Body of pancreas (tissue), 4 donors: ENCODE results near the gene TNFSF15. TPM values are rescaled to one million over a fixed set of nuclear protein-coding genes. Genes with fewer than 3 reads are reported as not detected.

Experiments used
- ATAC-seq: fragments of 150-250 bp; one replicate; pipeline ENCODE4 v1.9.1; 2016
- DNase-seq, 4 donors: peaks; one replicate each; pipeline ENCODE4 v3.0.0-alpha.2; 2019
- H3K27ac ChIP-seq, 4 donors: fragments of 200-600 bp; sonication (generic); 1 replicate in 3 of 4; 2 replicates in 1 of 4; pipeline versions ENCODE4 v1.5.1 to v1.6.1; 2016 to 2019; ENCODE audit warnings: mild to moderate bottlenecking in 1 of 4, mixed read lengths in 1 of 4, moderate library complexity in 1 of 4
- H3K27me3 ChIP-seq, 2 donors: fragments of 200-600 bp; sonication (generic); one replicate each; pipeline ENCODE4 v1.6.0; 2016; ENCODE audit warnings: mild to moderate bottlenecking in 1 of 2
- H3K36me3 ChIP-seq, 2 donors: fragments of 200-600 bp; sonication (generic); replicated peaks in 1 of 2; 2 replicates each; pipeline ENCODE4 v1.5.1; 2016; ENCODE audit warnings: low read depth in 2 of 2; ENCODE audit not compliant: insufficient read depth in 1 of 2
- H3K4me1 ChIP-seq: fragments of 200-600 bp; sonication (generic); one replicate; pipeline ENCODE4 v1.6.0; 2016
- H3K4me3 ChIP-seq, 2 donors: fragments of 200-600 bp; sonication (generic); 1 replicate in 1 of 2; 2 replicates in 1 of 2; pipeline ENCODE4 v1.5.1; 2016 to 2019
- H3K9me3 ChIP-seq, 3 donors: fragments of 200-600 bp; sonication (generic); 1 replicate in 2 of 3; 2 replicates in 1 of 3; pipeline ENCODE4 v1.5.1; 2016
- CTCF ChIP-seq, 7 experiments: fragments of 450-650 bp in 4 of 7; fragments of 200-600 bp in 3 of 7; sonication (generic) in 3 of 7; IDR thresholded peaks; one replicate each; pipeline ENCODE4 v1.5.1; 2016 to 2019; ENCODE audit warnings: antibody characterized with exemption in 7 of 7
- POLR2A ChIP-seq, 3 donors: fragments of 450-650 bp; IDR thresholded peaks; one replicate each; pipeline ENCODE4 v1.6.1; 2016; ENCODE audit warnings: antibody characterized with exemption in 3 of 3, mild to moderate bottlenecking in 2 of 3
- WGBS, 2 donors: methylation state at CpG; one replicate each; pipeline ENCODE4 v1.1.5; 2017; 5-methylcytosine and 5-hydroxymethylcytosine counted together
- intact Hi-C: fragments of 100-400 bp; cut with DNase I; formaldehyde crosslinking; loops from one replicate; pipeline ENCODE4 v1.15.1; 2023
- total RNA-seq, 2 donors: library from RNA; depleted of rRNA; stranded (reverse); fragments of >200 nt; gene quantifications; one replicate each; pipeline ENCODE4 v1.1.0, GENCODE V29; 2016

Gene TNFSF15
- total RNA-seq, 2 donors from 2014 or later: 0.26 TPM; not detected in 1

- Histone ChIP-seq H3K36me3 (no peaks in the 10 kb centered on the region), H3K27ac (no peak overlapping the region), H3K4me3 (no peak overlapping the region), H3K4me1 (no peaks in the 10 kb centered on the region), H3K9me3 (no peaks in the 10 kb centered on the region), H3K27me3 (no peaks in the 10 kb centered on the region)
- intact Hi-C loops: no loop called here
- ATAC-seq (no peak), DNase-seq (no peak)
- 91 to 95% methylated on average over 4 of the region's 4 CpGs for WGBS, 2 donors
- TF ChIP-seq CTCF (IDR thresholded peaks at IDR 0.05) (no peak), POLR2A (IDR thresholded peaks at IDR 0.05) (no peak)
Observed at GRCh38 chr9:114847492-114848417, 41.9 kb upstream of the TNFSF15 start.

- no peak for DNase-seq
- TF ChIP-seq POLR2A (IDR thresholded peaks at IDR 0.05) (no peak), CTCF (IDR thresholded peaks at IDR 0.05) (no peak)
- 81 to 88% methylated on average over 5 of the region's 5 CpGs for WGBS, 2 donors
- intact Hi-C loops: no loop called here
- no peaks in the 10 kb centered on the region for H3K36me3 ChIP-seq
- no peak for ATAC-seq
- H3K27me3 ChIP-seq: no peaks in the 10 kb centered on the region
- no peak overlapping the region for H3K4me3 ChIP-seq
- no peak overlapping the region for H3K27ac ChIP-seq
- no peaks in the 10 kb centered on the region for H3K4me1 ChIP-seq
- no peaks in the 10 kb centered on the region for H3K9me3 ChIP-seq
Observed at GRCh38 chr9:114845373-114845772, 39.5 kb upstream of the TNFSF15 start.

- Histone ChIP-seq H3K36me3 (no peaks in the 10 kb centered on the region), H3K4me1 (no peaks in the 10 kb centered on the region), H3K27ac (no peak overlapping the region), H3K4me3 (no peak overlapping the region), H3K9me3 (no peaks in the 10 kb centered on the region), H3K27me3 (no peaks in the 10 kb centered on the region)
- WGBS, 2 donors: 58 to 64% methylated on average over 3 of the region's 3 CpGs
- no peak for DNase-seq
- intact Hi-C loops: no loop called here
- TF ChIP-seq CTCF (IDR thresholded peaks at IDR 0.05) (no peak), POLR2A (IDR thresholded peaks at IDR 0.05) (no peak)
- no peak for ATAC-seq
Observed at GRCh38 chr9:114844766-114845165, 38.9 kb upstream of the TNFSF15 start.

GRCh38 chr9:114837923-114838322, 32.1 kb upstream of the TNFSF15 start:
- no peaks in the 10 kb centered on the region for H3K9me3 ChIP-seq
- no peak for DNase-seq
- intact Hi-C loops: no loop called here
- no peaks in the 10 kb centered on the region for H3K4me1 ChIP-seq
- no peak overlapping the region for H3K27ac ChIP-seq
- no peak for ATAC-seq
- no peak overlapping the region for H3K4me3 ChIP-seq
- no peak for TF ChIP-seq CTCF (IDR thresholded peaks at IDR 0.05)
- TF ChIP-seq POLR2A (IDR thresholded peaks at IDR 0.05): no peak
- no peaks in the 10 kb centered on the region for H3K27me3 ChIP-seq
- no peaks in the 10 kb centered on the region for H3K36me3 ChIP-seq

GRCh38 chr9:114836769-114837168, 30.9 kb upstream of the TNFSF15 start:
- TF ChIP-seq POLR2A (IDR thresholded peaks at IDR 0.05): no peak
- H3K4me3 ChIP-seq: no peak overlapping the region
- H3K27me3 ChIP-seq: no peaks in the 10 kb centered on the region
- no peaks in the 10 kb centered on the region for H3K4me1 ChIP-seq
- ATAC-seq (no peak), DNase-seq (no peak)
- H3K36me3 ChIP-seq: no peaks in the 10 kb centered on the region
- no peaks in the 10 kb centered on the region for H3K9me3 ChIP-seq
- intact Hi-C loops: no loop called here
- H3K27ac ChIP-seq: no peak overlapping the region
- WGBS, 2 donors: 69 to 85% methylated on average over 3 of the region's 3 CpGs
